WTC11 (cell line): Measurements from ENCODE around the gene TMEM82.

Experiments used
- CBFB ChIP-seq: sonication (generic); formaldehyde crosslinking; IDR thresholded peaks from 2 replicates; pipeline ENCODE4 v1.8.1; 2022; ENCODE audit warnings: mild to moderate bottlenecking, low read depth, missing genetic modification reagents
- ELF4 ChIP-seq: sonication (generic); formaldehyde crosslinking; IDR thresholded peaks from 2 replicates; pipeline ENCODE4 v1.8.1; 2022; ENCODE audit warnings: low read depth, mild to moderate bottlenecking, moderate library complexity, missing genetic modification reagents
- JAZF1 ChIP-seq: fragments of 250-450 bp; sonication (Bioruptor Pico); IDR thresholded peaks from 2 replicates; pipeline ENCODE4 v1.9.0; 2021; ENCODE audit warnings: moderate library complexity, mild to moderate bottlenecking, inconsistent platforms
- KAT7 ChIP-seq: sonication (generic); formaldehyde crosslinking; IDR thresholded peaks from 2 replicates; pipeline ENCODE4 v1.8.1; 2023; ENCODE audit warnings: missing genetic modification reagents, mild to moderate bottlenecking, borderline replicate concordance
- NFYB ChIP-seq: sonication (generic); formaldehyde crosslinking; conservative IDR thresholded peaks from 2 replicates; pipeline ENCODE4 v1.8.0; 2022; ENCODE audit warnings: low read depth, missing genetic modification reagents
- SP1 ChIP-seq: sonication (generic); formaldehyde crosslinking; conservative IDR thresholded peaks from 2 replicates; pipeline ENCODE4 v1.8.1; 2022; ENCODE audit warnings: missing genetic modification reagents
- TP53 ChIP-seq: sonication (generic); formaldehyde crosslinking; IDR thresholded peaks from 2 replicates; pipeline ENCODE4 v1.8.1; 2023; ENCODE audit warnings: mild to moderate bottlenecking, missing genetic modification reagents
- ZNF263 ChIP-seq: sonication (generic); formaldehyde crosslinking; IDR thresholded peaks from 2 replicates; pipeline ENCODE4 v1.8.1; 2022; ENCODE audit warnings: low read depth, mild to moderate bottlenecking, moderate library complexity, missing genetic modification reagents
- TF ChIP-seq, protein P1 (sequence below): fragments of 200-600 bp; IDR thresholded peaks from 2 replicates; pipeline ENCODE4 v1.8.0; 2022; ENCODE audit warnings: antibody characterized with exemption
- TF ChIP-seq, protein P2 (sequence below): sonication (generic); formaldehyde crosslinking; conservative IDR thresholded peaks from 2 replicates; pipeline ENCODE4 v1.8.1; 2022; ENCODE audit warnings: mild to moderate bottlenecking, missing genetic modification reagents
- TF ChIP-seq, protein P3 (sequence below): sonication (generic); formaldehyde crosslinking; IDR thresholded peaks from 2 replicates; pipeline ENCODE4 v1.8.1; 2023; ENCODE audit warnings: mild to moderate bottlenecking, missing genetic modification reagents
- TF ChIP-seq, protein P4 (sequence below): sonication (generic); formaldehyde crosslinking; IDR thresholded peaks from 2 replicates; pipeline ENCODE4 v1.8.1; 2023; ENCODE audit warnings: mild to moderate bottlenecking, missing genetic modification reagents, moderate library complexity

DNA sequence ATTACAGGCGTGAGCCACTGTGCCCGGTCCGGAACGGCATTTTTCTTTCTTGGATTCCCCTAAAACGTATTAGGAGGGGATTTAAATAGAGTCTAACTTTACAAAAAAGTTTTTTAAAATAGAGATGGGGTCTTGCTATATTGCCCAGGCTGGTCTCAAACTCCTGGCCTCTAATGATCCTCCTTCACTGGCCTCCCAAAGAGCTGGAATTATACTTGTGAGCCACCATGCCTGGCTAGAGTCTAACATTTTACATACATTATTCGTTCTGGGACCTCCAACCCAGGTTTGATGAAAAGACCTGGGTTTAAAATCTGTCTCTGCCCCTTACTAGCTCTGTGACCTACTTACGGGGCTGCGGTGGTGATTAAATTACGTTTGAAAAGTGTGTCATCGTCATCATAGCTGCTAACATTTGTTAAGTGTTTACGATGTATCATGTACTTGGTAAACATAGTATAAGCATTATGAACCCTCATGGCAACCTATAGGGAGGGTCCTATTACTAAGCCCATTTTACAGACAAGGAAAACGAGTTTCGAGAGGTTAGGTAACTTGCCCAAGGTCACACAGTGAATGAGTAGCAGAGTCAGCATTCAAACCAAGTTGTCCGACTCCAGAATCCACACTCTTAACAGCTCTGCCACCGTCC is 33.7 kb upstream of the TMEM82 start:
- TF ChIP-seq JAZF1 = no peak
- TF ChIP-seq, protein P1, sequence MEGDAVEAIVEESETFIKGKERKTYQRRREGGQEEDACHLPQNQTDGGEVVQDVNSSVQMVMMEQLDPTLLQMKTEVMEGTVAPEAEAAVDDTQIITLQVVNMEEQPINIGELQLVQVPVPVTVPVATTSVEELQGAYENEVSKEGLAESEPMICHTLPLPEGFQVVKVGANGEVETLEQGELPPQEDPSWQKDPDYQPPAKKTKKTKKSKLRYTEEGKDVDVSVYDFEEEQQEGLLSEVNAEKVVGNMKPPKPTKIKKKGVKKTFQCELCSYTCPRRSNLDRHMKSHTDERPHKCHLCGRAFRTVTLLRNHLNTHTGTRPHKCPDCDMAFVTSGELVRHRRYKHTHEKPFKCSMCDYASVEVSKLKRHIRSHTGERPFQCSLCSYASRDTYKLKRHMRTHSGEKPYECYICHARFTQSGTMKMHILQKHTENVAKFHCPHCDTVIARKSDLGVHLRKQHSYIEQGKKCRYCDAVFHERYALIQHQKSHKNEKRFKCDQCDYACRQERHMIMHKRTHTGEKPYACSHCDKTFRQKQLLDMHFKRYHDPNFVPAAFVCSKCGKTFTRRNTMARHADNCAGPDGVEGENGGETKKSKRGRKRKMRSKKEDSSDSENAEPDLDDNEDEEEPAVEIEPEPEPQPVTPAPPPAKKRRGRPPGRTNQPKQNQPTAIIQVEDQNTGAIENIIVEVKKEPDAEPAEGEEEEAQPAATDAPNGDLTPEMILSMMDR = no peak
- TF ChIP-seq, protein P2, sequence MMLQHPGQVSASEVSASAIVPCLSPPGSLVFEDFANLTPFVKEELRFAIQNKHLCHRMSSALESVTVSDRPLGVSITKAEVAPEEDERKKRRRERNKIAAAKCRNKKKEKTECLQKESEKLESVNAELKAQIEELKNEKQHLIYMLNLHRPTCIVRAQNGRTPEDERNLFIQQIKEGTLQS (CRISPR knock-in tag) = no peak
- no peak for TF ChIP-seq KAT7 (CRISPR knock-in tag)
- TF ChIP-seq, protein P3, sequence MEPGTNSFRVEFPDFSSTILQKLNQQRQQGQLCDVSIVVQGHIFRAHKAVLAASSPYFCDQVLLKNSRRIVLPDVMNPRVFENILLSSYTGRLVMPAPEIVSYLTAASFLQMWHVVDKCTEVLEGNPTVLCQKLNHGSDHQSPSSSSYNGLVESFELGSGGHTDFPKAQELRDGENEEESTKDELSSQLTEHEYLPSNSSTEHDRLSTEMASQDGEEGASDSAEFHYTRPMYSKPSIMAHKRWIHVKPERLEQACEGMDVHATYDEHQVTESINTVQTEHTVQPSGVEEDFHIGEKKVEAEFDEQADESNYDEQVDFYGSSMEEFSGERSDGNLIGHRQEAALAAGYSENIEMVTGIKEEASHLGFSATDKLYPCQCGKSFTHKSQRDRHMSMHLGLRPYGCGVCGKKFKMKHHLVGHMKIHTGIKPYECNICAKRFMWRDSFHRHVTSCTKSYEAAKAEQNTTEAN (CRISPR knock-in tag) = no peak
- no peak for TF ChIP-seq ZNF263 (CRISPR knock-in tag)
- TF ChIP-seq TP53 (CRISPR knock-in tag) = no peak
- no peak for TF ChIP-seq NFYB (CRISPR knock-in tag)
- no peak for TF ChIP-seq CBFB (CRISPR knock-in tag)
- no peak for TF ChIP-seq ELF4 (CRISPR knock-in tag)
- TF ChIP-seq, protein P4, sequence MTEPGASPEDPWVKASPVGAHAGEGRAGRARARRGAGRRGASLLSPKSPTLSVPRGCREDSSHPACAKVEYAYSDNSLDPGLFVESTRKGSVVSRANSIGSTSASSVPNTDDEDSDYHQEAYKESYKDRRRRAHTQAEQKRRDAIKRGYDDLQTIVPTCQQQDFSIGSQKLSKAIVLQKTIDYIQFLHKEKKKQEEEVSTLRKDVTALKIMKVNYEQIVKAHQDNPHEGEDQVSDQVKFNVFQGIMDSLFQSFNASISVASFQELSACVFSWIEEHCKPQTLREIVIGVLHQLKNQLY (CRISPR knock-in tag) = no peak
- no peak for TF ChIP-seq SP1 (CRISPR knock-in tag)
